GM18502 (cell line): ENCODE data around the gene OR5B2.
"Not testable (repeated sequence)": the region's sequence is repeated elsewhere in the genome, so short reads cannot be mapped to it uniquely, and the experiment has no call there.

ENCODE experiments used
- ATAC-seq: cut with Tn5 transposase; IDR thresholded peaks from one replicate; pipeline ENCODE4 v1.9.1; 2021; ENCODE audit warnings: mild to moderate bottlenecking; ENCODE audit not compliant: unreplicated experiment, poor library complexity

OR5B2 gene

GRCh38 chr11:58428021-58428420 is at the start of gene OR5B2:
Gene OR5B2 (minus strand): TSS chr11:58428121. CDS start chr11:58423261, 4,860 bp downstream.
- ATAC-seq: no peak

DNA sequence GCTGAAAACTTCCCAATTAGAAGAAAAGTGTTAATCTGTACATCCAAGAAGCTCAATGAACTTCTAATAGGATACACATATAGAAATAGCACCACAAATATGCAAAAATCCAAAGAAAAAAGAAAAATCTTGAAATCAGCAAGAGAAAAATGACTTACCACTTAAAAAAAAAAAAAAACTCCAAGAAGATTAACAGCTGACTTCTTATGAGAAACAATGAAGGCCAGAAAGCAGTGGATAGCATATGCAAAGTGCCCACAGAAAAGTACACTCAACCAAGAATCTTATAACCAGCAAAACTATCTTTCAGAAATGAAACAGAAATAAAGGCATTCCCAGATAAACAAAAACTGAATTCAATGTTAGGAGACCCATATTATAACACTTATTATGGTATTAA is 44.0 kb upstream of the OR5B2 start:
- no peak for ATAC-seq

DNA sequence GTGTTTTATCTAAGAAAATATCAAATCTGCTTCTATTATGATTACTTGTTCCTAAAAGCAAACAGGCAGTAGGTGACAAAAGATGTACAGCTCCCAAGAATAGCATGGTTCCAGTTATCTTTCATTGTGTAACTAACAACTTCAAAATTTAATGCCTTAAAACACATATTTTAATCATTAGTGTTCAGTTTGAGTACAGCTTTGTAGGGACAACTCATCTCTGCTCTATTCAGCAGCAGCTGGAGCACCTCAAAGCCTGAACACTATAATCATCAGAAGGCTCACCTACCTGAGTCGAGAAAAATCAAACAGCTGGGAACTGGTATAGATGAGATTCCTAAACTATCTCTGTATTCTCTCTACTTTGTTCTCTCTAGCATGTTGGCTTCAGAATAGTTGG is 38.4 kb upstream of the OR5B2 start:
- no peak for ATAC-seq

DNA sequence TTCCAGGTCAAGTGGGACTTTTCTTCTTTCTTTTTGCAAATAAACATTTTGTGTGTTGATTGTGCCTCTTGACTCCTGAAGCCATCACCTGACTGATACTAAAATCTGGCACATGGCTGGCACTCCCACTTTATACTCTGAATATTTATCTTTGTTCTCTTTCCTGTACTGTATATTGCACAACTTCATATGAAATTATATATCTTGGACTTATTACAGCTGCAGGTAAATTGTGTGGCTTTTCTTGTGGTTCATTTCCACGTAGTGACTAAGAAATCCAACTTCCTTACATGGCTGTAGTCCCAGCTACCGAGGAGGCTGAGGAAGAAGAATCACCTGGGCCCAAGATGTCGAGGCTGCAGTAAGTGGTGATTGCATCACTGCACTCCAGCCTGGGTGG is 37.8 kb upstream of the OR5B2 start:
- no peak for ATAC-seq

DNA sequence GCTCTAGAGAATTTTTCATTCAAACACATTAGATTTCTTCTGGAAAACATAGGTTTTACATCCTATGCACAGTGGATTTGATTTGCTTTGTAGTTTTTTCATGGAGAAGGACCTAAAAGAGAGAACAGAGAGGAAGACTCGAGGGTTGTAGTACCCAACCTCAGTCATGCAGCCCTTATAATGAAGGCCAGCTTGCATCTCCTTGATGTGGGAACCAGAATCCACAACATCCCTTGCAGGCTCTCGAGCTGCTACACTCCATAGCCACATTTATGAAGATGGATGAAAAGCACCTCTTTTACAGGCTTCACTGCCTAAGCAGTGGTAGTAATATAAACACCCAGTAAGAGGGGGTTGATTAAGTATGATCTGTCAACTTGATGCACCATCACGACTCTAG is 23.7 kb upstream of the OR5B2 start:
- ATAC-seq: no peak

- ATAC-seq: no peak
Measured at GRCh38 chr11:58446294-58446693, 18.4 kb upstream of the OR5B2 start.

DNA sequence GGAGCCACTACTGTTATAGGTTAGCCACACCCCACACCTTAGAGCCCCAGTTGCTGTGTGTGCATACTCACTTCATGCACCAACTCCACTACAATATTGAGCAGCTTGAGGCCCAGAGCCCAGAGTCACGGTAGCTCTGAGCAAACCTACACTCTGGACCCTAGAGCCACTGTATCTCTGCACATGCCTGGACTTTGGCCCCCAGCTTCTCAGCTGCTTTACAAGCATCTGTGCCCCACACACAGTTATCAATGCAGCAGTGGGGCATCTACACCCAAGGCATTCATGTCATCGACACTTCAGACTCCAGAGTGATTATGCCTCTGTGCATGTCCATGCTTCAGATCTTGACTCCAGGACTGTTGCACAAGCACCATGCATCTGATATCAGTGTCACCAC is 16.4 kb upstream of the OR5B2 start:
- no peak for ATAC-seq

DNA sequence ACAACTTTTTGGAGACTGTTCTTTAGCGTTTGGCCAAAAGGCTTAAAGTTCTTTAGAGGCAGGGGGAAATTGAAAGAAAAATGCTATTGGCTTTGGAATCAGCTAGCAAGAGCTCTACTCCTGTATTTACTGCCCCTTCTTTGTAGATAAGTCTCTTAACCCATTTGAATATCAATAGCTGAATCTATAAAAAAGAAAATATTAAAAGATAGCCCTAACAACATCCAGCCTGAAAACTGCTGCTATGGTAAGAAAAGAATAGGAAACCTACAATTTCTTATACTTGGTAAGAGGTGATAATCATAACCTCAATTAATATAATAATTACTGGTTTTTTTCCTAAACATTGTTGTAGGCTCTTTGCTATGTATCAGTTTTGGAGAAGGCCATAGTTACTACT is 14.2 kb upstream of the OR5B2 start, which contains the start of gene OR5B12:
Gene OR5B12 (minus strand): TSS at position 101 of the 400 bp plus-strand sequence. CDS start 2,085 bp downstream, outside the sequence.
- no peak for ATAC-seq

DNA sequence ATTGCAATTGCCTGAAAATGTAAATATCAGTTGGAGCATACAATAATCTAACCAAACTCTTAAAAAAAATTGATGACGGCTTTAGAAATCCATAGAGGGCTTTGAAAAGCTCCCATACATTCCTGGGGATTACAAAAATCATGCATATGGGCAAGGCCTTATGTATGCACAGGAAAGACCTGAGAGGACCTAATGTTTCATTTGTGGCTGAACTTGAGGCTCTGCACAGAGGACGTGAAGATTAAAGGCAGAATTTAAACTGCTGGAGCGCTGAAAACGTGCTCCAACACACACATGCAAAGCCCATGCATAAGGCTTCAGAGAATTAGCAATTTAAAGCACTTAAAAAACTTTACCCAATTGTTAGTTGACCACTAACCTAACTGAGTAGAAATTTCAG is 10.6 kb upstream of the OR5B2 start:
- no peak for ATAC-seq

DNA sequence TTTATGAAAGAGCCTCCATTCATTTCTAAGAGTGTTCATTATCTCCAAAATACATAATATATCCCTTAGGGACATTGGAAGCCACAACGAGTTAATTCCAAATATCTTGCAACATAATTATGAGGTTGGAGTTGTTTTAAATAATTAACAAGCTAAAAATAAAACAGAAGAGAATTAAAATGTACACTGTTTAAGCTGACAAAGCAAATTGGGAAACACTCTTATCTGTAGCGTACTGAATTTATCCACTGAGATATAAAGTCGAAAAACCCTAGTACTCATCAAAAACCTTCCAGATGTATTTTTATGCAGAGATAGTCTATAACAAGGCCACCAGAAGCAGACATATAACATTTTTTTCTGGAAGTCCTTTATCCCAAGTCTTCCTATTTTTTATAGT is 6.3 kb upstream of the OR5B2 start:
- no peak for ATAC-seq

DNA sequence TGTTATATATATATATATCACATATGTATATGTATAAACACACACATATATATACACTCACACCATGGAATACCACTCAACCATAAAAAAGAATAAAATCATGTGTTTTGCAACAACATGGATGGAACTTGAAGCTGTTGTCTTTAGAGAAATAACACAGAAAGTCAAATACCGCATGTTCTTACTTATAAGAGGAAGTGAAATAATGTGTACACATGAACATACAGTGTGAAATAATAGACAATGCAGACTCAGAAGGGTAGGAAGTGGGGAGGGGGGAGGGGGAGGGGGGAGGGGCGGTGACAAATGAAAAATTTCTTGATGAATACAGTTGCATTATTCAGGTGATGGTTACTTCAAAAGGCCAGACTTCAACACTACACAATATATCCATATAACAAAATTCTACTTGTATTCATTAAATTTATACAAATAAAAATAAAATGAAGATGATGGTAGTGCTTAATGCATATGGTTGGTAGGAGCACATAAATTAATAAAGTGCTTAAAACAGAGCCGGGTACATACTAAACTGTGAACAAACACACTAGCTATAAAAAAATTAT is 5.8 kb upstream of the OR5B2 start:
- ATAC-seq: peak; percentile 78

- ATAC-seq: no peak
Measured at GRCh38 chr11:58429273-58429672, 1.4 kb upstream of the OR5B2 start.

GRCh38 chr11:58406774-58407173 is 21.1 kb downstream of the OR5B2 start, which contains the start of gene OR5B3:
Gene OR5B3 (minus strand): TSS chr11:58406874. CDS start chr11:58403409, 3,465 bp downstream.
- no peak for ATAC-seq

- ATAC-seq: not testable (repeated sequence)
Measured at GRCh38 chr11:58399622-58400021, 28.3 kb downstream of the OR5B2 start.

- ATAC-seq: no peak
Measured at GRCh38 chr11:58395581-58395980, 32.3 kb downstream of the OR5B2 start.

DNA sequence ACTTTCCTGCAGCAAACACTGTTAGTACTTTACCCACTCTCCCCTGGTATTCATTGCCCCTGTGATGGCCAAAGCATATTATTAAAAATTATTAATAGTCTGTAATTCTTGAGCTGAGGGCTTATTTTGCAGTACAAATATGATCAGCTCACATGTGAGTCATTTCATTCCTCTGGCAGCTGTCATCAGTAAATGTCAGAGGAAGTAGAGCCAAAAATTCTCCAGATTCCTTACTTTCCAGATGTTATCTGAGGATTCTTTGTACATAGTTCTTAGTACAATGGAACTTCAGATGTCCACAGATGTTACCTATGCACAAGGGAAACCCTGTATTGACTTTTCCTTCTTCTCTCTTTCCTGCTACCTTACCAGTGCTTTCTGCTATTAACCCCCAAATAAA is 33.7 kb downstream of the OR5B2 start:
- ATAC-seq: no peak

GRCh38 chr11:58392746-58393145 is 35.2 kb downstream of the OR5B2 start:
- no peak for ATAC-seq

DNA sequence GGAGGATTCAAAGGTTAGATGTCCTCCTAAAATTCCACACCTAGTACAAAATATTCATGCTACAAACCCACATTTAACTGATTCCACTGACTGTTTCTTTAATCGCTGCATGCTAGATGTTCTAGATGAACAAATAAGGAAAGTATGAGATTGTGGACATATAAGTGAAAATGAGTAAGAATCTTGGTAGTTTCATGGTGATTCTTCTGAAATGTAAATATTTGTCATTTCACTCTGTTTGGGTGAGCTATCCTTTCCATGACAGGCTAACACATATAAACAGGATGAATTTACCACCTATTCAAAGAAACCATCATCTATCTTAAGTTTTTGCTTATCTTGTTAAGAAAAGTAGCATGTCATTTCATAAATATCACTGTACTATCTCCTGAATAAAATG is 36.0 kb downstream of the OR5B2 start:
- ATAC-seq: no peak

- ATAC-seq: no peak
Measured at GRCh38 chr11:58390551-58391063, 37.3 kb downstream of the OR5B2 start.
